GM12892 (cell line): Measurements from ENCODE around the gene CDKAL1.

Experiments used
- DNase-seq: peaks from one replicate; pipeline ENCODE4 v3.0.0; 2011; ENCODE audit not compliant: insufficient read length
- FAIRE-seq: peaks from 2 replicates; lab custom pipeline; 2011; peaks lifted over from hg19 to GRCh38; lab: Jason Lieb, UNC
- POLR2A ChIP-seq: IDR thresholded peaks from 2 replicates; pipeline ENCODE4 v1.6.1; 2011; ENCODE audit warnings: low read depth, low read length, control low read depth
- POLR2AphosphoS5 ChIP-seq: IDR thresholded peaks from 2 replicates; pipeline ENCODE4 v1.6.1; 2011; ENCODE audit warnings: low read depth, low read length, control low read depth
- TAF1 ChIP-seq: IDR thresholded peaks from 2 replicates; pipeline ENCODE4 v1.6.1; 2011; ENCODE audit warnings: low read depth, mild to moderate bottlenecking, control low read depth, low read length, borderline replicate concordance

Gene CDKAL1

DNA sequence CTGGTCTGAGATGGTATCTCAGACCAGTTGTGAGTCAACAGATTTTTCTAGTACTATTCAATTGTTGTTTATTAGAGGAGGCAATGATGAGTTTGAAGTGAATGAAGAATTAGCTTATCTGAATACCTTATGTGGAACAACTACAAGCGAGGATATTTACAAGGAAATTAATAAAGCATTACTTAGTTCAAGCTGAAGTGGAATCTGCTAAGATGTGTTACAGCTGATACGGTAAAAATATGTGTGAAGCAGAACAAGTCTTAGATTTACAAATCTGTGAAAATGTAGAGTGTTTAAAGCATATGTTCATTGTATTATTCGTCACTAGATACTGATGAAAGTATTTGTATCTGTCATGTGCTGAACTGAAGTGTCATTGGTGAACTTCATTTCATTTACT lies 272.4 kb downstream of the CDKAL1 start:
- DNase-seq (no peak), FAIRE-seq (no peak)
- TF ChIP-seq TAF1 (no peak), POLR2AphosphoS5 (no peak), POLR2A (no peak)

DNA sequence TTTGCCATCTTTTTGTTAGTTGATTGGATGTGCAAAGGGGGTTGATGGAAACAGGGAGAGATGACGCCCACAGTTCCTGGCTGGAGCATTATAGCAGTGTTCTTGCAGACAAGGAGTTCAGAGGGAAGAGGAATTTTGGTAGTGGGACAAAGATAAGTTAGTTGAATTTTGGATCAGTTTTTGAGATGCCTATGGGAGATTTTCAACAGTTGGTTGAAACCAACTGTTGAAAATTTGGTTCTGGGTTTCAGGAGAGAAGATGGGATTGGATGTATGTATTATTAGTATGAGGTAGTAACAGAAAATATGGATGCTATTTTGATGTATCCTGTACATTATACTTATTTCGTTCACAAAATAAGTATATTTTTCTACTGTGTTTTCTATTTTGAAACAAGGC lies 274.2 kb downstream of the CDKAL1 start:
- no peak for DNase-seq
- TF ChIP-seq TAF1 (no peak), POLR2A (no peak), POLR2AphosphoS5 (no peak)
- FAIRE-seq, result no peak

DNA sequence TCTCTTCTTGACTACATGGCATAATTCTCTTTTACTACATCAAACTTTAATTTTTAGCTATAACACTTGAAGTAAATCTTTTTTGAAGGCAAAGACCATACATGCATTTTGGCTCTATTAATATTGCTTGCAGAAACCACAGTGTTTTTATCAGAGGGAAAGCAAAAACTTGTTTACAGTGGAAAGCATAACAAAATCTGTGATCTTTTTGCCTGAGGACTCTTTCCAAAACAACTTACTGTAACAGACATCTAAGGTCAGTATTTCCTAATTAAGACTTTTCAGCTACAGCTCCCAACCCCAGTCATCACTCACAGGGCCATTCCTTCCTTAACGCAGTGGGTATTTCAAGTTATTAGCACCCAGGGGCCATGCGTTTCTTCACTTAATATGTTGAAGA lies 274.7 kb downstream of the CDKAL1 start:
- DNase-seq (no peak), FAIRE-seq (no peak)
- TF ChIP-seq TAF1 (no peak), POLR2AphosphoS5 (no peak), POLR2A (no peak)

DNA sequence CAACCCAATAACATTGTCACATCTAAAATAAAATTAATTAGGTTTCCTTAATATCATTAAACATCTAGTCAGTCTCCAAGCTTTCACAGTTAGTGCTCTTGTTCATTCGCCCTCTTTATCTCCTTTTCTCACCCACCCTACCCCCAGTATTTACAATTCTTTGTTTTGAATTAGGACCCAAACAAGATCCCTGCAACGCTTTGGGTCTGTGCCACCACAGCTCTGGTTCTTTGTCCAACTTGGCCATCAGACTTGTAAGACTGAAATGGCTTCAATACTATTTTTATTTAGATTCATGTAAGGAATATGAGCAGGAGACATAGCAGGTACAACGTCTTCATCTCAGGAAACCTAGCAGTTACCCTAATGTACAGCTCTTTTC lies 276.5 kb downstream of the CDKAL1 start:
- no peak for TF ChIP-seq TAF1
- TF ChIP-seq POLR2A, result no peak
- TF ChIP-seq POLR2AphosphoS5, result no peak
- FAIRE-seq (no peak), DNase-seq (no peak)

DNA sequence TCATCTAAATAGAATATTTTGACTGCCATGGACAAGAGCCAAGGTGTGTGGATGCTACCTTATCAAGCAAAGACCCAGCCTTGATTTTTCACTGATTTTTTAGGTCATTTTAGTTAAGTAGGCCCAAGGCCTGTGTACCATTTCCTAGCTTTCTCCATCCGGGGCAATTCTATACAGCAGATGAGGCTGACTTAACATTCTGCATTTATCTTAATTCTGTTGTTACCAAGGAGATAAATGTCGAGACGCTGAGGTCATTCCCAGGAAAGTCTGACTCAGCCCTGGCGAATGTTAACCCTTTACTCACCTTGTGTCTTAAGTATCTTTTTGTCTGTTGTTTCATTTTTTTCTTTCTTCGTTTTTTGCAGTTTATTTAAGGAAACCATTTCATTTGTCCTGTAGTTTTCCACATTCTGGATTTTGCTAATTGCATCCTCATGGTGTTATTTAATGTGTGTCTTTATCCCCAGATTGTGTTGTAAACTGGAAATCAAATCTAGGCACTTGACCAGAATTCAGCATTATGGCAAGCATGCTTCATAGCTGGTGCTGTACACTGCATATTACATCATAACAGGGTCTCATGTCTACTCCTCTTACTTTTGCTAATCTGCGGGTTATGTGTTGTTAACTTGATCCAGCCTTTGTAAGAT lies 277.0 kb downstream of the CDKAL1 start:
- no peak for FAIRE-seq

DNA sequence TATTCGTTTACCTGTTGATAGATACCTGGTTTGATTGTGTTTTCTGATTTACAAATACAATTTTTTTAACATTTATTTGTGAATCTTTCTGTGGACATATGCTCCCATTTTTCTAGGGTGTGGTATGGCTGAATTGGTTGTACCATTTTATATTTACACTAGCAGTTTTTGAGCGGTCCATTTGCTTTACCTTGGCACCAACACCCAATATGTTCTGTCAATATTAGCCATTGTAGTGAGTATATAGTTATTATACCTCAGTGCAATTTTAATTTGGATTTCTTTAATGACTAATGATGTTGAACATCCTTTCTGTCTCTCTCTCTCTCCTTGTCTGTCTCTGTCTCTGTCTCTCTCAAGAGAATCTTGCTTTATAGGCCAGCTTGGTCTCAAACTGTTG lies 278.5 kb downstream of the CDKAL1 start:
- TF ChIP-seq TAF1 (no peak), POLR2AphosphoS5 (no peak), POLR2A (no peak)
- FAIRE-seq, result no peak
- no peak for DNase-seq

More for the DNA sequence above, 277.0 kb downstream of the CDKAL1 start:
- DNase-seq, result no peak
- TF ChIP-seq POLR2A (no peak), TAF1 (no peak), POLR2AphosphoS5 (no peak)

DNA sequence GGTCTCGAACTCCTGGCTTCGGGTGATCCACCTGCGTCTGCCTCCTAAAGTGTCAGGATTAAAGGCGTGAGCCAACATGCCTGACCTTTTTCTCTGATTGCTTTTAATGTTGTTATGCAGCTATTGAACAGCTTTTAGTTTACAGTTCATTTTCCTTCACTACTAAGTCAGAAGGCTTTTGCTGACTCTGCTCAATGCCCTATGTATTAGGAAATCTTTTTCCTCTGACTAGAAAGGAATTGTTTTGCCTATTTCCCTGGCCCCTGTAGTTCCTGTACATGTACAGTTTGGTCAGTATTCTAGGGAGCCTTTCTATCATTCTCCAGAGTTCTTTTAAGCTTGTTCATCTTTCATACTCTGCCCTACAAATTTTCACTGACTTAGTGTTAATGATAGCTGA lies 280.2 kb downstream of the CDKAL1 start:
- TF ChIP-seq POLR2AphosphoS5, result no peak
- no peak for TF ChIP-seq POLR2A
- no peak for TF ChIP-seq TAF1
- FAIRE-seq, result no peak
- no peak for DNase-seq

DNA sequence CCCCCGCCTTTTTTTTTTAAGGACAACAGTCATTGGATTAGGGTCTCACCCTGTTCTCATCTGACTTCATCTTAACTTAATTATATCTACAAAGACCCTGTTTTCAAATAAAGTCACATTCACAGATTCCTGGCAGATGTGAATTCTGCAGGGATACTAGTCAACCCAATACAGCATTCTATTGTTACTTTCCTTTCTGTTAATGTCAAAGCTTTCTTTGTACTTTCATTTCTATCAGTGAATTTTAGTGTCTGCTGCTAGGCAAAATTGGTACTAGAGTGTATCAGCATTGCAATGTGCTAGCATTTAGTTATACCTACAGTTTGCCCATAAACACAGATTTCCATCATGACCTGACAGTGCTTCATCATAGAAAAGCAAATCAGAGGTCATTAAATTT lies 281.9 kb downstream of the CDKAL1 start:
- TF ChIP-seq POLR2AphosphoS5 (no peak), POLR2A (no peak), TAF1 (no peak)
- DNase-seq (no peak), FAIRE-seq (no peak)

DNA sequence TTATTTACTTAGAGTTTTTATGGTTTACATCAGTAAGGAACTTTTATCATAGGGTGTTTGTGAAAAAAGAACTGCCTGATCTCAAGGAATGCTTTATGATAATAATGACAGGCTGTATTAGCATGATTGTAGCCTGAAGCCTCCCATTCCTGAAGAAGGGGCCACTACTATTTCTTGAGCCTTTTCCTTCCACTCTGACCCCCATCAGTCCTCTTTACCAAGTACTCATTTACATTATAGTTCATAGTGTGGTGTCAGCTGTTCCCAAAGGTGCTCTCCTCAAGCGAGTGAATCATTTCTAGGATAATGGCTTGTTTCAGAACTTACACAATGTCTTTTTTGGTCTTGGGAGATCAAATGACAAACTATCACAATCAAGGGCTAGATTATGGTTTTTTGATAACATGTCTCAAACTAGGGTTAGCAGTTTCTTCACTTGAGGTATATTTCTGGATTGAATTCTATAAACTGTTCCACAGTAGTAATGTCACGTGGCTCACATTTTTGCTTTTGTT lies 283.6 kb downstream of the CDKAL1 start:
- FAIRE-seq (no peak), DNase-seq (no peak)
- no peak for TF ChIP-seq POLR2A
- no peak for TF ChIP-seq TAF1
- TF ChIP-seq POLR2AphosphoS5, result no peak

DNA sequence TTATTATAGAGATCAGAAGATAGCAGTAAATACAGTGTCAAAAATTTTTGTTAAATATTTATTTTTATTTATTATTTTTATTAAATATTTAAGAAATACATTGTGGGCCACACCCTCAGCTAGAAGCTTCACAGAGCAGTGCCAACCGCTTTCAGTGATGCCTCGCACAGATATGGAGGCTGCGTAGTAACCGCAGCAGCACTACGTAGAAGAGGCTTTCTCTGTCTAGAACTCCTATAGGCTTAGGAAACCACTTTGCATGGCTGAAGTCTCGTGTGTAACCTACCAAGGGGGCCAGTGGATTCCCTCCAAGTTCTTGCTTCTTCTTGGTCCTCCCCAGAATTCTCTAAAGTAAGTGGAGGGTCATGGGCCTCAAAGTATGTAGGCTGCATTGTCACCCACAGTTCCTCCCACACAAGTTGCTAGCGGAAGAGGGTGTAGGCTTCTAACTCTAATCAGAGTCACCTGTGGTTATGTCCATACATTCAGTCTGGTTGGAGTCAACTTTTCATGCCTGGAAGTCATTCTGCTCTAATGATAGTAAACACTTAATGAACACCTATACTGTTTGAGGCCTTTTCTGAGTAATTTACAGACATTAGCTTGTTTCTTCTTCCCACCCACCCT lies 285.6 kb downstream of the CDKAL1 start:
- DNase-seq (no peak), FAIRE-seq (peak; percentile 30)
- no peak for TF ChIP-seq POLR2A
- TF ChIP-seq POLR2AphosphoS5, result no peak
- no peak for TF ChIP-seq TAF1

DNA sequence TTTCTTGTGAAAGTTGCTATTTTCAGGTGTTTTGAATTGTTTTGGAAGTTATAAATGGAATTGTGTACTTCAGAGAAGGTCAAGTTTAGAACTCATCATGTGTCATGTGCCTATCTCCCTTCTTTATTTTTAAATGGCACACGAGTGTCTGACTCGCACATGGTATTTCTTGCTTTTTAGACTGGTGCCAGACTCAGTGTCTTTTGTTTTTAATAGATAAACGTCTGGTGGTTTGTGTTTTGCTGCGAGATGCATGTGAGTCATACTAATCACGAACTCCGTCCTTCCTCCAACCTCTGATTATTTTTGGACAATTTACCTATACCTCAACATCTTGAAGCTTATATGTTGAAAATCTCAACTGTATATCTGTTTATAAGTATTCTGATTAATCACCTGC lies 292.1 kb downstream of the CDKAL1 start:
- DNase-seq, result no peak
- FAIRE-seq, result no peak
- TF ChIP-seq POLR2A (no peak), TAF1 (no peak), POLR2AphosphoS5 (no peak)

DNA sequence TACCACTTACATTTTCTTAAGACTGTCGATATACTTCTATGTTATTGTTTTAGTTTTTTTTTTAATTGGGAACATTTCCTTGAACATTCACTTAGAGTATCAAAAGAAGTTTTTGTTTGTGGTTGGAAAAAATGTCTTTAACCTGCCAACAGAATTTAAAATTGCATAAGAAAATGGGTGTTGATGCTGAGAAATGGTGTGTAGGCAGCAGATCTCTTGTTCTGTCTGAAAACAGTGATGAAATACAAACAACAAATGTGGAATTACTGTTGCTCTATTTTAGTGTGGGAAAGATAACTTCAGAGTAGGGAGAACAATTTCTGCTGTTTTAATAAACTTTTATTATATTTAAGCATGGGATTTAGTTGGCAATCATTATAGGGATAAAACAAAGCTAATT lies 293.5 kb downstream of the CDKAL1 start:
- FAIRE-seq (no peak), DNase-seq (no peak)
- TF ChIP-seq TAF1 (no peak), POLR2AphosphoS5 (no peak), POLR2A (no peak)
